Thoracic aorta (tissue), 2 donors: ENCODE results near the gene KPNA2. TPM values are rescaled to one million over a fixed set of nuclear protein-coding genes. Genes with fewer than 3 reads are reported as not detected.
"Not testable (repeated sequence)": the region's sequence is repeated elsewhere in the genome, so short reads cannot be mapped to it uniquely, and the experiment has no call there.

Experiments used
- ATAC-seq: fragments of 150-250 bp; one replicate; pipeline ENCODE4 v1.8.0; 2017; ENCODE audit warnings: low read depth; ENCODE audit not compliant: insufficient number of reproducible peaks, low FRiP score
- DNase-seq: peaks from one replicate; pipeline ENCODE4 v3.0.0-alpha.2; 2020; ENCODE audit warnings: low spot score
- H3K27ac ChIP-seq, 2 donors: fragments of 200-600 bp; sonication (generic); 1 replicate in 1 of 2; 2 replicates in 1 of 2; pipeline ENCODE4 v1.5.1; 2016; ENCODE audit warnings: mild to moderate bottlenecking in 2 of 2, moderate library complexity in 2 of 2
- H3K27me3 ChIP-seq: fragments of 200-600 bp; sonication (generic); replicated peaks from 2 replicates; pipeline ENCODE4 v1.6.0; 2016; ENCODE audit warnings: mild to moderate bottlenecking; ENCODE audit not compliant: insufficient read depth
- H3K36me3 ChIP-seq: fragments of 200-600 bp; sonication (generic); one replicate; pipeline ENCODE4 v1.5.1; 2016
- H3K4me1 ChIP-seq, 2 donors: fragments of 200-600 bp; sonication (generic); 1 replicate in 1 of 2; 2 replicates in 1 of 2; pipeline versions ENCODE4 v1.5.1 to v1.6.0; 2016; ENCODE audit warnings: low read depth in 2 of 2, mild to moderate bottlenecking in 1 of 2; ENCODE audit not compliant: control insufficient read depth in 1 of 2
- H3K4me3 ChIP-seq: fragments of 200-600 bp; sonication (generic); 2 replicates; pipeline ENCODE4 v1.5.1; 2016; ENCODE audit warnings: mild to moderate bottlenecking
- H3K9me3 ChIP-seq: fragments of 200-600 bp; sonication (generic); 2 replicates; pipeline ENCODE4 v1.5.1; 2016
- CTCF ChIP-seq: fragments of 200-600 bp; sonication (generic); IDR thresholded peaks from one replicate; pipeline ENCODE4 v1.5.1; 2019; ENCODE audit warnings: antibody characterized with exemption
- total RNA-seq, 2 donors: library from RNA; depleted of rRNA; stranded (reverse); fragments of >200 nt; gene quantifications; one replicate each; pipeline versions ENCODE4 v1.1.0 to v1.2.3, GENCODE V29; 2016

The KPNA2 gene
- total RNA-seq, 2 donors from 2014 or later = 11.9 to 29.9 TPM

- ATAC-seq = no peak
Observed at GRCh38 chr17:68021963-68022362, 13.6 kb upstream of the KPNA2 start.

GRCh38 chr17:68022547-68022946 lies 13.0 kb upstream of the KPNA2 start:
- DNase-seq, H3K4me1 ChIP-seq, ATAC-seq, H3K9me3 ChIP-seq, H3K36me3 ChIP-seq, H3K27me3 ChIP-seq, H3K27ac ChIP-seq, H3K4me3 ChIP-seq: not testable (repeated sequence)

More at GRCh38 chr17:68021963-68022362, 13.6 kb upstream of the KPNA2 start:
- H3K9me3 ChIP-seq = no peaks in the 10 kb centered on the region
- no peak for TF ChIP-seq CTCF
- H3K36me3 ChIP-seq = no peaks in the 10 kb centered on the region
- no peak overlapping the region for H3K4me3 ChIP-seq
- H3K27me3 ChIP-seq = no peaks in the 10 kb centered on the region
- no peak overlapping the region for H3K27ac ChIP-seq
- peaks cover 0 to 5% of the 10 kb centered on the region in 2 donors for H3K4me1 ChIP-seq
- no peak for DNase-seq

DNA sequence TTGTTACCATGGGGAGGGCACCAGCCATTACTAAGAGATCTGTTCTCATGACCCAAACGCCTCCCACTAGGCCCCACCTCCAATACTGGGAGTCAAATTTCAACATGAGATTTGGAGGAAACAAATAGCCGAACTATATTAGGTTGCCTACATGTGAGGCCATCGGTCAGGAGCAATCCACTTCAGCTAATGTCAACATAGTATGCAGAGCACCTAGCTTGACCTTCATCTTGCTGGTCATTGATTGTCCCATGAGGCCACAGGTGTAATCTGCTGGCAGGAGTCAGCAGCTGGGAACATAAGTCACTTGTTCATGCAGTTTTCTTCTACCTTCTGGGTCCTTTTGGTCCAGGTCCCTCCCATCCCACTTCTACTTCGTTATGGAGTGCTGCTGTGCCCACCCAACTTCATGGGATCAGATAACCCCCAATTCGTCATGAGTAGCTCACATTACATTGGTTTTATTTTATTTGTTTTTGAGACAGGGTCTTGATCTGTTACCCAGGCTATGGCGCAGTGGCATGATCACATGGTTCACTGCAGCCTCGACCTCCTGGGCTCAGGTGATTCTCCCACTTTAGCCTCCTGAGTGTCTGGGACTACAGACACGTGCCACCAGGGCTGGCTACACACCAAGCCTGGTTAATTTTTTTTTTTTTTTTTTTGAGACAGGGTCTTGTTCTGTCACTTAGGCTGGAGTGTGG lies 5.9 kb upstream of the KPNA2 start:
- no peak overlapping the region for H3K27ac ChIP-seq
- no peak for DNase-seq
- H3K27me3 ChIP-seq = no peaks in the 10 kb centered on the region
- no peak for ATAC-seq
- no peaks in the 10 kb centered on the region for H3K36me3 ChIP-seq
- no peaks in the 10 kb centered on the region for H3K9me3 ChIP-seq
- no peak overlapping the region for H3K4me3 ChIP-seq
- no peak for TF ChIP-seq CTCF
- peaks cover 1 to 4% of the 10 kb centered on the region in 2 donors for H3K4me1 ChIP-seq

GRCh38 chr17:68033636-68034451 lies 1.7 kb upstream of the KPNA2 start:
- DNase-seq = no peak
- Histone ChIP-seq H3K9me3 (no peaks in the 10 kb centered on the region), H3K4me1 (peaks cover 10 to 17% of the 10 kb centered on the region in 2 donors)

GRCh38 chr17:68034452-68034776 lies 1.1 kb upstream of the KPNA2 start:
- H3K36me3 ChIP-seq = peaks cover 10% of the 10 kb centered on the region
- TF ChIP-seq CTCF = no peak
- peaks cover 10 to 17% of the 10 kb centered on the region in 2 donors for H3K4me1 ChIP-seq
- peak overlapping the region; percentile 80 for H3K4me3 ChIP-seq
- H3K27ac ChIP-seq = no peak overlapping the region
- DNase-seq = no peak
- H3K9me3 ChIP-seq = no peaks in the 10 kb centered on the region
- H3K27me3 ChIP-seq = no peaks in the 10 kb centered on the region
- ATAC-seq = no peak

More at GRCh38 chr17:68033636-68034451, 1.7 kb upstream of the KPNA2 start:
- Histone ChIP-seq H3K4me3 (no peak overlapping the region), H3K27ac (no peak overlapping the region), H3K27me3 (no peaks in the 10 kb centered on the region), H3K36me3 (peaks cover 10% of the 10 kb centered on the region)
- no peak for TF ChIP-seq CTCF
- no peak for ATAC-seq
